Lung (tissue), 12 donors: ENCODE measurements around the gene BORCS5. TPM values are rescaled to one million over a fixed set of nuclear protein-coding genes. Genes with fewer than 3 reads are reported as not detected.
A peak's percentile ranks its signal among the peaks of the same experiment; 100 is the strongest.

ENCODE experiments used
- ATAC-seq: fragments of 200-7000 bp; cut with Tn5 transposase; one replicate; pipeline ENCODE4 v1.9.1; 2020; ENCODE audit warnings: moderate number of reproducible peaks; ENCODE audit not compliant: insufficient read depth, low FRiP score
- DNase-seq, 3 donors: peaks; one replicate each; pipeline ENCODE4 v3.0.0-alpha.2; 2013 to 2017
- H3K27ac ChIP-seq, 2 donors: one replicate each; pipeline ENCODE4 v1.5.1; 2013; ENCODE audit warnings: mild to moderate bottlenecking in 2 of 2, moderate library complexity in 2 of 2, control low read depth in 1 of 2, inconsistent platforms in 1 of 2, low read depth in 1 of 2, low read length in 1 of 2
- H3K27me3 ChIP-seq, 3 donors: one replicate each; pipeline ENCODE4 v1.5.1; 2013; ENCODE audit warnings: low read length in 2 of 3; ENCODE audit not compliant: control insufficient read depth in 3 of 3, insufficient read depth in 3 of 3
- H3K36me3 ChIP-seq, 4 donors: one replicate each; pipeline ENCODE4 v1.5.1; 2013; ENCODE audit warnings: low read length in 4 of 4, mild to moderate bottlenecking in 1 of 4, moderate library complexity in 1 of 4; ENCODE audit not compliant: control insufficient read depth in 4 of 4, insufficient read depth in 4 of 4
- H3K4me1 ChIP-seq, 5 donors: one replicate each; pipeline ENCODE4 v1.5.1; 2013; ENCODE audit warnings: low read length in 5 of 5, mild to moderate bottlenecking in 2 of 5, moderate library complexity in 1 of 5; ENCODE audit not compliant: control insufficient read depth in 5 of 5, insufficient read depth in 5 of 5
- H3K4me3 ChIP-seq: one replicate; pipeline ENCODE4 v1.5.1; 2013; ENCODE audit warnings: mild to moderate bottlenecking, control low read depth, moderate library complexity
- H3K9ac ChIP-seq, 2 donors: one replicate each; pipeline ENCODE4 v1.5.1; 2013; ENCODE audit warnings: low read length in 2 of 2, control low read depth in 1 of 2; ENCODE audit not compliant: insufficient read depth in 1 of 2
- H3K9me3 ChIP-seq, 4 donors: one replicate each; pipeline ENCODE4 v1.5.1; 2013; ENCODE audit warnings: low read length in 3 of 4, mild to moderate bottlenecking in 1 of 4, moderate library complexity in 1 of 4; ENCODE audit not compliant: control insufficient read depth in 4 of 4, insufficient read depth in 3 of 4
- CTCF ChIP-seq: IDR thresholded peaks from 2 replicates; pipeline ENCODE4 v1.5.1; 2012; ENCODE audit warnings: mild to moderate bottlenecking; ENCODE audit errors: control extremely low read depth, extremely low read depth
- WGBS, 2 donors: extraction: QIAGEN DNeasy Blood & Tissue Kit; methylation state at CpG; one replicate each; pipeline ENCODE4 v1.1.7; 2013; 5-methylcytosine and 5-hydroxymethylcytosine counted together
- polyA plus RNA-seq, 2 donors: library from polyadenylated mRNA; stranded (reverse); fragments of 200-250 nt; gene quantifications; one replicate each; pipeline ENCODE4 v1.2.1, GENCODE V29; 2013
- total RNA-seq, 2 donors: library from RNA; depleted of rRNA in 1 of 2; stranded (reverse); fragments of >200 nt in 1 of 2; gene quantifications; one replicate each; pipeline ENCODE4 v1.2.1, GENCODE V29; 2014 to 2021
- donor health status: control.
- donor health status: control.
- donor health status: Bipolar disorder and iron deficiency.
- donor health status: healthy.
- donor health status: DM: yes; HTN: yes; CAD: no.

BORCS5 gene
- total and polyA plus RNA-seq, 4 donors = 4.7 to 26.8 (median 10.3) TPM

GRCh38 chr12:12474471-12474928 is 117.6 kb downstream of the BORCS5 start:
- ATAC-seq = no peak
- H3K4me1 ChIP-seq = peaks cover 0 to 1% (median 0%) of the 10 kb centered on the region in 5 donors
- H3K4me3 ChIP-seq = no peak overlapping the region
- no peak overlapping the region for H3K9ac ChIP-seq
- no peaks in the 10 kb centered on the region for H3K9me3 ChIP-seq
- no peaks in the 10 kb centered on the region for H3K27me3 ChIP-seq
- peaks cover 6 to 27% (median 18%) of the 10 kb centered on the region in 4 donors for H3K36me3 ChIP-seq
- no peak overlapping the region for H3K27ac ChIP-seq
- TF ChIP-seq CTCF = no peak
- 72 to 79% methylated on average over 8 of the region's 8 CpGs for WGBS, 2 donors
- no peak for DNase-seq

GRCh38 chr12:12474931-12475795 is 118.3 kb downstream of the BORCS5 start:
- peak overlapping the region in 1 of 2 donors; percentile 68 for H3K27ac ChIP-seq
- no peak overlapping the region for H3K4me3 ChIP-seq
- DNase-seq (no peak), ATAC-seq (no peak)
- TF ChIP-seq CTCF = no peak
- 62 to 76% methylated on average over 15 of the region's 15 CpGs for WGBS, 2 donors
- peaks cover 0 to 1% (median 0%) of the 10 kb centered on the region in 5 donors for H3K4me1 ChIP-seq
- H3K9me3 ChIP-seq = no peaks in the 10 kb centered on the region
- no peak overlapping the region for H3K9ac ChIP-seq
- H3K36me3 ChIP-seq = peaks cover 9 to 29% (median 20%) of the 10 kb centered on the region in 4 donors
- H3K27me3 ChIP-seq = no peaks in the 10 kb centered on the region

- 92 to 93% methylated on average over 21 of the region's 21 CpGs for whole genome bisulfite sequencing, 2 donors
- Histone ChIP-seq H3K4me1 (peaks cover 0 to 1% (median 0%) of the 10 kb centered on the region in 5 donors), H3K36me3 (peaks cover 16 to 31% (median 22%) of the 10 kb centered on the region in 4 donors), H3K27me3 (no peaks in the 10 kb centered on the region), H3K27ac (no peak overlapping the region), H3K4me3 (no peak overlapping the region), H3K9me3 (no peaks in the 10 kb centered on the region), H3K9ac (no peak overlapping the region)
- TF ChIP-seq CTCF = no peak
- no peak for ATAC-seq
- DNase-seq = no peak
These were observed 120.1 kb downstream of the BORCS5 start for GRCh38 chr12:12476857-12477531.
